Measurements from ENCODE around the gene TMEM114.
"Not testable (repeated sequence)": the region's sequence is repeated elsewhere in the genome, so short reads cannot be mapped to it uniquely, and the experiment has no call there.

TMEM114 gene

GRCh38 chr16:8564934-8565345, 25.4 kb downstream of the TMEM114 start:
- Histone ChIP-seq H3K4me3 (replicated peaks; ENCODE audit: insufficient read depth, low read length) (no peak overlapping the region), H3K27me3 (ENCODE audit: insufficient read depth, poor library complexity, severe bottlenecking) (no peaks in the 10 kb centered on the region), H3K27ac (replicated peaks) (no peak overlapping the region)
- no peak for TF ChIP-seq SPI1 (IDR thresholded peaks at IDR 0.05; ENCODE audit: borderline replicate concordance, low read depth)
- TF ChIP-seq POLR2AphosphoS5 (IDR thresholded peaks at IDR 0.05; ENCODE audit: low read depth) = no peak
- TF ChIP-seq REST (IDR thresholded peaks at IDR 0.05; ENCODE audit: insufficient replicate concordance, low read depth) = no peak
- TF ChIP-seq CTCF (IDR thresholded peaks at IDR 0.05; ENCODE audit: insufficient read depth, low read length) = no peak
- no peak for TF ChIP-seq GABPA (IDR thresholded peaks at IDR 0.05; ENCODE audit: low read depth)
- no peak for DNase-seq (ENCODE audit: low read depth in 1 of 2, low spot score in 1 of 2)

DNA sequence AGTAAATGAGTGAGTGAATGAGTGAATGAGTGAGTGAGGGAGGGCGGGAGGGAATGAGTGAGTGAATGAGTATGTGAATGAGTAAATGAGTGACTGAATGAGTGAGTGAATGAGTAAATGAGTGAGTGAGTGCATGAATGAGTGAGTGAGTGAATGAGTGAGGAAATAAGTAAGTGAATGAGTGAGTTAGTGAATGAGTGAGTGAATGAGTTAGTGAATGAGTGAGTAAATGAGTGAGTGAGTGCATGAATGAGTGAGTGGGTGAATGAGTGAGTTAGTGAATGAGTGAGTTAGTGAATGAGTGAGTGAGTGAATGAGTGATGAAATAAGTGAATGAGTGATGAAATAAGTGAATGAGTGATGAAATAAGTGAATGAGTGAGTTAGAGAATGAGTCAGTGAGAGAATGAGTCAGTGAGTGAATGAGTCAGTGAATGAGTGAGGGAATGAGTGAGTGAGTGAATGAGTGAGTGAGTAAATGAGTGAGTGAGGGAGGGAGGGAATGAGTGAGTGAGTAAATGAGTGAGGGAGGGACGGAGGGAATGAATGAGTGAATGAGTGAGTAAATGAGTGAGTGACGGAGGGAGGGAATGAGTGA, 26.3 kb downstream of the TMEM114 start:
- H3K27ac ChIP-seq (replicated peaks); H3K4me3 ChIP-seq (replicated peaks; ENCODE audit: insufficient read depth, low read length); H3K27me3 ChIP-seq (ENCODE audit: insufficient read depth, poor library complexity, severe bottlenecking); DNase-seq (ENCODE audit: low read depth in 1 of 2, low spot score in 1 of 2): not testable (repeated sequence)

DNA sequence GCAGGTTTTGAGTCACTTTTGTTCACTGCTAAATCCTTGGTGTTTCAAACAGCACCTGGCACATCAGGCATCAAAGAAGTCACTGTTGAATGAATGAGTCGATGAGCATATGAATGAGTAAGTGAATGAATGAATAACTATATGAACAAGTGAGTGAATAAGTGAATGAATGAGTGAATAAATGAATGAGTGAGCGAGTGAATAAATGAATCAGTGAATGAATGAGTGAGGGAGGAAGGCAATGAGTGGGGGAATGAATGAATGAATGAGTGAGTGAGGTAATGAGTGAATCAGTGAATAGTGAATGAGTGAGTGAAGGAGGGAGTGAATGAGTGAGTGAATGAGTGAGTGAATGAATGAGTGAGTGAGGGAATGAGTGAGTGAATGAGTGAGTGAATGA, 28.8 kb downstream of the TMEM114 start:
- Histone ChIP-seq H3K4me3 (replicated peaks; ENCODE audit: insufficient read depth, low read length) (no peak overlapping the region), H3K27ac (replicated peaks) (no peak overlapping the region), H3K27me3 (ENCODE audit: insufficient read depth, poor library complexity, severe bottlenecking) (no peaks in the 10 kb centered on the region)
- TF ChIP-seq REST (IDR thresholded peaks at IDR 0.05; ENCODE audit: insufficient replicate concordance, low read depth) (no peak), POLR2AphosphoS5 (IDR thresholded peaks at IDR 0.05; ENCODE audit: low read depth) (no peak), GABPA (IDR thresholded peaks at IDR 0.05; ENCODE audit: low read depth) (no peak), SPI1 (IDR thresholded peaks at IDR 0.05; ENCODE audit: borderline replicate concordance, low read depth) (no peak), CTCF (IDR thresholded peaks at IDR 0.05; ENCODE audit: insufficient read depth, low read length) (no peak)
- no peak for DNase-seq (ENCODE audit: low read depth in 1 of 2, low spot score in 1 of 2)

GRCh38 chr16:8555400-8555799, 34.9 kb downstream of the TMEM114 start:
- no peak for TF ChIP-seq POLR2AphosphoS5 (IDR thresholded peaks at IDR 0.05; ENCODE audit: low read depth)
- TF ChIP-seq CTCF (IDR thresholded peaks at IDR 0.05; ENCODE audit: insufficient read depth, low read length) = no peak
- TF ChIP-seq GABPA (IDR thresholded peaks at IDR 0.05; ENCODE audit: low read depth) = no peak
- TF ChIP-seq REST (IDR thresholded peaks at IDR 0.05; ENCODE audit: insufficient replicate concordance, low read depth) = no peak
- no peak for TF ChIP-seq SPI1 (IDR thresholded peaks at IDR 0.05; ENCODE audit: borderline replicate concordance, low read depth)
- H3K4me3 ChIP-seq (replicated peaks; ENCODE audit: insufficient read depth, low read length) = no peak overlapping the region
- DNase-seq (ENCODE audit: low read depth in 1 of 2, low spot score in 1 of 2) = no peak
- H3K27me3 ChIP-seq (ENCODE audit: insufficient read depth, poor library complexity, severe bottlenecking) = no peaks in the 10 kb centered on the region
- no peak overlapping the region for H3K27ac ChIP-seq (replicated peaks)
